GM18907 (cell line): Measurements from ENCODE around the gene CACNA2D1.
"Not testable (repeated sequence)": the region's sequence is repeated elsewhere in the genome, so short reads cannot be mapped to it uniquely, and the experiment has no call there.

Experiments used
- ATAC-seq: cut with Tn5 transposase; IDR thresholded peaks from one replicate; pipeline ENCODE4 v1.9.1; 2021; ENCODE audit warnings: mild to moderate bottlenecking, moderate library complexity; ENCODE audit not compliant: unreplicated experiment

Gene CACNA2D1

GRCh38 chr7:82434275-82435022 is 9.1 kb downstream of the CACNA2D1 start:
- no peak for ATAC-seq

DNA sequence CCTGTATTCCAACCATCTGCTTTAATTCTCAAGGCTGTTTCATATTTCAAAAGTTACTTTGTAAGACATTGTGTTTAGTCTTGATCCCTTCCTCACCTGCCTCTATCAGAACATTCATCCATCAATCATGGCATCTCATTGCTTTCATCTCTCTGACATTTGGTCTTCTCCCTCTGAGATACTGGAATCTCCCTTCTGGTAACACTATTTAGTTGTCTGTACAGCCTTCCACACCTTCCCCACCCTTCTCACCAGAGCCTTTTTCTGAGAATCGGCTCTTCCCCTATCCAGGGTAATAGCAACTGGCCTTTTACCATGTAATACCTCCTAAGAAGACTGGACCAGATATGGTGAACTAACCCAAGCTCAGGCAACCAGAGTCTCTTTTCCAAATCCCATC is 10.1 kb downstream of the CACNA2D1 start:
- ATAC-seq, result no peak

GRCh38 chr7:82432743-82433142 is 10.8 kb downstream of the CACNA2D1 start:
- ATAC-seq, result not testable (repeated sequence)

GRCh38 chr7:82430500-82431465 is 12.8 kb downstream of the CACNA2D1 start:
- no peak for ATAC-seq

DNA sequence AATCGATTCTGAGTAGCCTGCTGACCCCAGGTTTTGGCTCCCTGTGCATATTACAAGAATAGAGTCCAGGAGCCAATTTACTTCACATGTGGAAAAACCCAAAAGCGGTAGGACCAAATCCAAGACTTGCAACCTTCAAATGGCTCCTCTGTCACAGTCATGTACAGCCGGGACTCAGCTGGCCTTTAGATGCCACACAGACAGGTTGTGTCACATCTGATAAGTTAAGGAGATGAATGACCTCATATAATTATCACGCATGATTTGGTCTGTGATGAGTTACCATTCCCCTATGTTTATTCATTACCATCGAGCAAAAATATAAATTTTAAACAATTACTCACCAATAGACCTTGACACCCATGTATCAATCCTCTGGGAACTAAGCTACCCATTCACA is 14.2 kb downstream of the CACNA2D1 start:
- ATAC-seq, result no peak

DNA sequence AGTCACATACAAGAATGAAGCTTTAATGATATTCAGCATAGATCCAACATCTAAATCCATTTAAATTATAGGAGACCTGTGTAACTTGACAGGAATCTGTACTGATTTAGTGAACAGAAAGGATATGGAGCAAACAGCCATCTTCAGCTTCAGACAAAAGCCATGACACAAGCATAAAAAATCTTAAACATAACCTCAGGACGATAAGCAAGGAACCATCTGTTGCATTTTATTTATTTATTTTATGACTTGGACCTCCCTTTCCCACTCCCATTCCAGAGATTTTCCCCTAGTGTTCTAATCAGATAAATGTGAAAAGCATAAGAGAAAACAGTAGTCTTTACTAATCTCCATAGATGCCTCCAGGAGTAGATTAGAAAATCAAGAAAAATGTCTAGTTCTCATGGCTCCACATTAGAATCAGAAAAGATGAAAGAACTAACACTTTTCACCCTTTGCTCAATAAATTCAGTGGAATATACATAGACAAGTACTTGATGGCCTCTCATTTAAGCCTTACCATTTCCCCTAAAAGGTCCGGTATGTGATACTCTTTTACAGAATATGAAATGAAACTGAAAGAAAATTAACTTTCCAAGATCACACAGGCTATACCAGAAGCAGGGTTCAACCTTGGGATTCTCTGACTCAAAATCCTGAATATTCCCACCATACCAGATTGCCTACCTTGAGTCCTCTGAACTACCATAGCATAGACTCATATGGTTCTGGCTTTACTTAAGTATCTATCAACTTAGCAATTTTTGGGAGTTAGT is 15.2 kb downstream of the CACNA2D1 start:
- ATAC-seq, result no peak

- no peak for ATAC-seq
These were observed 20.1 kb downstream of the CACNA2D1 start for GRCh38 chr7:82423446-82423845.

DNA sequence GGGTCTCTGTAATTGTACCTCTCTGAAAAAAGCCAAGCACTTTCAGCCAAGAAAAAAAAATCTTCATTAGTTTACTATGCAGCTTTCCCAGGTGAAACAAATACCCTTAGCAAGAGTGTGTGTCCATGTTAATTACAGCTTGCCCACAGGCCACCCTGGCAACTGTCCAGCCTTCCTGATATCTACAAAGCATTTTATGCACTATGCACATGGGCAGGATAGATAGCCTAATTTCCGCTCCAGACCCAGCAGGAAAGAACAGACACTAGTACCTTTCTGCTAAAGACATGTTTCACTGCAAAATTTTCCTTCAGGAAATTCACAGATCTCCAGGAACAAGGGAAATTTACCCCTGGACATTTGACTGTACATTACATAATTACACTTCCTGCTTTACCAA is 24.4 kb downstream of the CACNA2D1 start:
- ATAC-seq, result no peak

GRCh38 chr7:82417898-82418297 is 25.7 kb downstream of the CACNA2D1 start:
- no peak for ATAC-seq

DNA sequence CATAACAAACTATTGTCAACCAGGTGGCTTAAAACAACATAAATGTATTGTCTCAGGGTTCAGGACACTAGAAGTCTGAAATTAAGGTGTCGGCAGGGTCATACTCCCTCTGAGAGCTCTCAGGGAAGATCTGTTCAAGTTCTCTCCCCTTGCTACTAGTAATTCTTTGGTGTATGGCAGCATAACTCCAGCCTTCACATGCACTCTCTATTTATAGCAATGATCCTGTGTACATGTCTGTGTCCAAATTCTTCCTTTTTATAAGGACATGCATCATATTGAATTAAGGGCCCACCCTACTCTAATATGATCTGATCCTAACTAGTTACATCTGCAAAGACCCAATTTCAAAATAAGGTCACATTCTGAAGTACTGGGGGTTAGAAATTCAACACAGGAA is 27.2 kb downstream of the CACNA2D1 start:
- ATAC-seq, result no peak

- ATAC-seq, result no peak
These were observed 29.2 kb downstream of the CACNA2D1 start for GRCh38 chr7:82414389-82414788.

DNA sequence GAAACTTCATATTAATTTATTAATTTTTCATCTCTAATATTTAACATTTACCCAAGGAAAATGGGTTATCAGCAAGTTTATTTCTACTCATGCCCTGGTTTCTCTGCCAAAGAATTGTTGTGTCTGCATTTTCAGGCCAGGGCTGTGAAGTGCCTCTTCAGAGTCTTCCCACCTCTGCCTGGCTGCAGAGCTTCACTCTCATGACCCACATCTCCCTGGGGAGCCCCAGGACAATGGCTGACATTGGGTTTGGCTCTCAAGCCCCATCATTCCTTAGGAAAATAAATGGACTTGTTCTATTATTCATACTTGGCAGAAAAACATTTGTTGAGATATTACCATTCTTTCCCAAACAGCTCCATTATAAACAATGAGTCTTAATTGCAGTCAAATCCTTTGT is 30.3 kb downstream of the CACNA2D1 start:
- ATAC-seq, result no peak

DNA sequence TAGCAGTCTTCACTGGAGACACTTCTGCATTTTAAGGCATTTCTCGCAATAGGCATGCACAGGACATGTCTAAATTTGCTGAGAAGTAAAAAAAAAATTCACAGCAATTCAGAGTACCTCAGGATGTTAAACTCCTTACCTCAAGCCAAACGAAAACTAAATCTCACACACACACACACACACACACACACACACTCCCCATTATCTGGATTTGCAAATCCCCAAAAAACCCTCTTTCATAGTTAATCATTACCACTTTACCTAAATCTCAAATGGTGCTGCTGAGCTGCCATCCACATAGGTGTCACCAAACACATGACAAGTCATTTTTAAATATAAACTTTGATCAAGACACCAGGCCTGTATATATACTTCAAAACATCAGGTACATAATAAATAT is 31.8 kb downstream of the CACNA2D1 start:
- ATAC-seq, result no peak

GRCh38 chr7:82410461-82410860 is 33.1 kb downstream of the CACNA2D1 start:
- no peak for ATAC-seq

- no peak for ATAC-seq
These were observed 36.6 kb downstream of the CACNA2D1 start for GRCh38 chr7:82406937-82407336.

DNA sequence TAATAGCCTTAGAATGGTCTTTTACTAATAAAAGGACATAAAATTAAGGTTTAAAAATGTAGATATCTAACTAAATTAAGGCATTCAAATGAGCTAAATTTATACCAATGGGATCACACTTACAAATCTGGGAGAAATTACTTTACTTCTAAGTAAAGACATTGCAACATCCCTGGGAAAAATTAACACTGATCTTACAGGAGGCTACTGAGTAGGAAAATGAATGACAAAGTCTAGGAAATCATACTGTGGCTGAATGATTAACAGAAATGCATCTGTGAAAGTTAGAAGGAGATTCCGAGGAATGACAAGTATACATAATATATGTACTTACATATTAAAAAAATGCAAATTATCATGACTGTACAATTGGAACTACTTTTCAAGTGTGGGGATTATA is 38.3 kb downstream of the CACNA2D1 start:
- no peak for ATAC-seq

DNA sequence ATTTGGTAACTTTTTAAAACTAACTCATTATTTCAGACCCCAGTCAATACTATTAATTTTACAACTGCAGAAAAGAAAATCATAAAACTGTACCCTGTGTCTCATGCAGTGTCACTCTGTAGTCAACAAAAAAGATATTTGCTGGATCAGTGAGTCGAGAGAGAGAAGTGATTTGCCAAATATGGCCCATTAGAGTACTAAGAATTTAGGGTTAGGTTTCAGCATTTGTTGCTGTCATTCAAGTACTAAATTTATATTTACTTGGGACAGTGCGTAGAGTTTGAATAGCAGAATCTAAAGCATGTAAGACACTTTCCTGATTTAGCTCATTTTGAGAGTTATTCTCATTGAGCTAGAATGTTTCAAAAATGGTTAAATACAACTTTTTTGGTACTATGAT is 38.9 kb downstream of the CACNA2D1 start:
- ATAC-seq, result no peak

- ATAC-seq, result no peak
These were observed 39.5 kb downstream of the CACNA2D1 start for GRCh38 chr7:82404094-82404493.

- ATAC-seq, result no peak
These were observed 45.6 kb downstream of the CACNA2D1 start for GRCh38 chr7:82397879-82398524.

GRCh38 chr7:82396343-82396742 is 47.2 kb downstream of the CACNA2D1 start:
- ATAC-seq, result no peak

DNA sequence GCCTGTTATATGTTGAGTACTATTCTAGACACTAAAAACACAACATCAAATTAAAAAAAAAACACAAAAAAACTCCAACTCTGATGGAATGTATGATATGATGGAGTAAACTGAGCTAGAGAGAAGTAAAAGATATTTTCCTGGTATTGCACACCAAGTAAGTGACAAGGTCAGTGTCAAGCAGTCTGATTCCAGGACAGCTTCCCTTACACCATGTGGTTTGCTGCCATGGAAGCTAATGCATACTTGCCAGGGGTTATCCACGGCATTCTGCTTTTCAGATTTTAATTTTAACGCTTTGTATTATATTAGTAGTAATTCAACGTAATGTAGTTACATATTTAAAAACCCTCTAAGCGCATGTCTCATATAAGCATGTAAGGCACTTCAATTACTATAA is 48.4 kb downstream of the CACNA2D1 start:
- ATAC-seq, result no peak
